Suprapubic skin (tissue), 4 donors: ENCODE results near the gene CTDNEP1. TPM values are rescaled to one million over a fixed set of nuclear protein-coding genes. Genes with fewer than 3 reads are reported as not detected.

Source experiments
- DNase-seq, 2 donors: peaks; one replicate each; pipeline ENCODE4 v3.0.0-alpha.2; 2019; ENCODE audit warnings: low spot score in 2 of 2
- H3K27ac ChIP-seq: fragments of 200-600 bp; sonication (generic); one replicate; pipeline ENCODE4 v1.5.1; 2019
- H3K27me3 ChIP-seq: fragments of 200-600 bp; sonication (generic); one replicate; pipeline ENCODE4 v1.5.1; 2019
- H3K36me3 ChIP-seq: fragments of 200-600 bp; sonication (generic); one replicate; pipeline ENCODE4 v1.5.1; 2019
- H3K4me1 ChIP-seq: fragments of 200-600 bp; sonication (generic); one replicate; pipeline ENCODE4 v1.5.1; 2019
- H3K4me3 ChIP-seq: fragments of 200-600 bp; sonication (generic); one replicate; pipeline ENCODE4 v1.5.1; 2019; ENCODE audit warnings: mild to moderate bottlenecking
- H3K9me3 ChIP-seq: fragments of 200-600 bp; sonication (generic); one replicate; pipeline ENCODE4 v1.5.1; 2019
- CTCF ChIP-seq, 2 donors: fragments of 200-600 bp in 1 of 2; fragments of 450-650 bp in 1 of 2; sonication (generic) in 1 of 2; IDR thresholded peaks; one replicate each; pipeline ENCODE4 v1.5.1; 2016 to 2019; ENCODE audit warnings: antibody characterized with exemption in 2 of 2, mild to moderate bottlenecking in 1 of 2, moderate library complexity in 1 of 2
- EP300 ChIP-seq: sonication (generic); formaldehyde crosslinking; IDR thresholded peaks from one replicate; pipeline ENCODE4 v1.6.1; 2017; ENCODE audit warnings: antibody characterized with exemption
- POLR2A ChIP-seq, 2 donors: fragments of 450-650 bp; IDR thresholded peaks; one replicate each; pipeline ENCODE4 v1.6.1; 2017; ENCODE audit warnings: antibody characterized with exemption in 2 of 2, mild to moderate bottlenecking in 2 of 2, moderate library complexity in 2 of 2
- POLR2AphosphoS5 ChIP-seq, 3 donors: sonication (generic); formaldehyde crosslinking; IDR thresholded peaks; one replicate each; pipeline ENCODE4 v1.6.1; 2017; ENCODE audit warnings: antibody characterized with exemption in 3 of 3
- WGBS: methylation state at CpG from one replicate; pipeline ENCODE4 v1.1.5; 2018; 5-methylcytosine and 5-hydroxymethylcytosine counted together
- total RNA-seq, 4 donors: library from RNA; depleted of rRNA; stranded (reverse); fragments of >200 nt; gene quantifications; one replicate each; pipeline ENCODE4 v1.1.0, GENCODE V29; 2016

CTDNEP1 gene
- total RNA-seq, 4 donors from 2014 or later: 54.7 to 80.6 (median 72.1) TPM

- H3K4me1 ChIP-seq: peaks cover 47% of the 10 kb centered on the region
- peaks cover 29% of the 10 kb centered on the region for H3K36me3 ChIP-seq
- WGBS: 30% methylated on average over 11 of the region's 71 CpGs
- H3K9me3 ChIP-seq: no peaks in the 10 kb centered on the region
- no peak for DNase-seq
- TF ChIP-seq POLR2AphosphoS5 (IDR thresholded peaks at IDR 0.05): no peak
- no peak for TF ChIP-seq POLR2A (IDR thresholded peaks at IDR 0.05)
- TF ChIP-seq CTCF (IDR thresholded peaks at IDR 0.05): no peak
- TF ChIP-seq EP300: no peak
- H3K27ac ChIP-seq: peak overlapping the region; percentile 59
- peak overlapping the region; percentile 52 for H3K4me3 ChIP-seq
- H3K27me3 ChIP-seq: peaks cover 35% of the 10 kb centered on the region
Observed at GRCh38 chr17:7261379-7262191, 10.1 kb upstream of the CTDNEP1 start.

GRCh38 chr17:7260651-7261378 lies 9.3 kb upstream of the CTDNEP1 start:
- H3K36me3 ChIP-seq: peaks cover 35% of the 10 kb centered on the region
- H3K27me3 ChIP-seq: peaks cover 35% of the 10 kb centered on the region
- TF ChIP-seq POLR2A (IDR thresholded peaks at IDR 0.05) (no peak), POLR2AphosphoS5 (IDR thresholded peaks at IDR 0.05) (no peak), EP300 (no peak), CTCF (IDR thresholded peaks at IDR 0.05) (no peak)
- WGBS: 9% methylated on average over 20 of the region's 54 CpGs
- H3K9me3 ChIP-seq: no peaks in the 10 kb centered on the region
- H3K4me1 ChIP-seq: peaks cover 47% of the 10 kb centered on the region
- DNase-seq: no peak
- H3K4me3 ChIP-seq: peak overlapping the region; percentile 52
- H3K27ac ChIP-seq: peak overlapping the region; percentile 59

GRCh38 chr17:7260151-7260550 lies 8.6 kb upstream of the CTDNEP1 start:
- Histone ChIP-seq H3K36me3 (peaks cover 41% of the 10 kb centered on the region), H3K4me1 (peaks cover 47% of the 10 kb centered on the region), H3K27me3 (peaks cover 35% of the 10 kb centered on the region), H3K27ac (no peak overlapping the region), H3K4me3 (peak overlapping the region; percentile 52), H3K9me3 (no peaks in the 10 kb centered on the region)
- TF ChIP-seq EP300 (no peak), CTCF (IDR thresholded peaks at IDR 0.05) (no peak), POLR2AphosphoS5 (IDR thresholded peaks at IDR 0.05) (no peak), POLR2A (IDR thresholded peaks at IDR 0.05) (no peak)
- 50% methylated on average over 1 of the region's 4 CpGs for WGBS
- DNase-seq: no peak

GRCh38 chr17:7259555-7259889 lies 8.0 kb upstream of the CTDNEP1 start:
- peaks cover 47% of the 10 kb centered on the region for H3K4me1 ChIP-seq
- WGBS: 92% methylated on average over 6 of the region's 6 CpGs

More at GRCh38 chr17:7259555-7259889, 8.0 kb upstream of the CTDNEP1 start:
- Histone ChIP-seq H3K27me3 (peaks cover 35% of the 10 kb centered on the region), H3K4me3 (no peak overlapping the region), H3K36me3 (peaks cover 47% of the 10 kb centered on the region), H3K9me3 (no peaks in the 10 kb centered on the region), H3K27ac (no peak overlapping the region)
- TF ChIP-seq CTCF (IDR thresholded peaks at IDR 0.05) (no peak), POLR2A (IDR thresholded peaks at IDR 0.05) (no peak), EP300 (no peak), POLR2AphosphoS5 (IDR thresholded peaks at IDR 0.05) (no peak)
- DNase-seq: no peak
